NCI-H1105 (cell line): ENCODE results near the gene CD46.
"Not testable (repeated sequence)": the region's sequence is repeated elsewhere in the genome, so short reads cannot be mapped to it uniquely, and the experiment has no call there.

ENCODE experiments used
- DNase-seq: peaks from one replicate; lab custom pipeline; 2025; lab: John Stamatoyannopoulos, UW

The CD46 gene

DNA sequence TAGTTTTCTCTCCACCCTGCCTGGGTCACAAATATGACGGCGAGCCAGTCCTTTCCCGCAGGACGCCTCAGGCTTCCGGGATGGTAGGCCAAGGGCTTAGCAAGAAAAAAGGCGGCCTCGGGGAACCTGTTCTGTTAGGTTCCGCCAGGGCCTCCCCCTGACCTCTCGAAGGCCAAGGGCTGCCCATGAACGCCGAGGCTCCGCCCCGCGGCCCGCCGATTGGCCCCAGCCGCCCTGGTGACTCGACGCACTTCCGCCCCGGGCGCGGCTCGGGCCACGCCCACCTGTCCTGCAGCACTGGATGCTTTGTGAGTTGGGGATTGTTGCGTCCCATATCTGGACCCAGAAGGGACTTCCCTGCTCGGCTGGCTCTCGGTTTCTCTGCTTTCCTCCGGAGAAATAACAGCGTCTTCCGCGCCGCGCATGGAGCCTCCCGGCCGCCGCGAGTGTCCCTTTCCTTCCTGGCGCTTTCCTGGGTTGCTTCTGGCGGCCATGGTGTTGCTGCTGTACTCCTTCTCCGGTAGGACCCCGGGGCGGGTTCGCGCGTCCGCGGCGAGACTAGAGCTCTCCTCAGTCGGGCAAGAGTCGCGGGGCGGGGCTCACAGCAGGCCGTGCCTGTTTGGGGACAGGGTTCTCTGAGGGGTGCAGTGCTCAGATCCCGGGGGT lies at the start of gene CD46:
Gene CD46 (plus strand): TSS at position 265 of the 666 bp plus-strand sequence. CDS start 159 bp downstream, at position 424.
- peak; percentile 93 for DNase-seq

DNA sequence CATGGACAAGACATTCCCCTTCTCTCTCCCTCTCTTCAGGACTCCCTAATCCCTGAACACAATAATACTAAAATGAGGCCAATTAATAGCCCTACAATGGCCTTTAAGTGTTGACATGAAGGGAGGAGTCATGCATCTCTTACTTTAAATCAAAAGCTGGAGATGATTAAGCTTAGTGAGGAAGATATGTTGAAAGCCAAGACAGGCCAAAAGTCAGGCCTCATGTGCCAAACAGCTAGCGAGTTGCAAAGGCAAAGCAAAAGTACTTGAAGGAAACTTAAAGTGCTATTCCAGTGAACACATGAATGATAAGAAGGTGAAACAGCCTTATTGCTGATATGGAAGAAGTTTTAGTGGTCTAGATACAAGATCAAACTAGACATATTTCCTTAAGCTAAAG lies 49.5 kb upstream of the CD46 start:
- no peak for DNase-seq

DNA sequence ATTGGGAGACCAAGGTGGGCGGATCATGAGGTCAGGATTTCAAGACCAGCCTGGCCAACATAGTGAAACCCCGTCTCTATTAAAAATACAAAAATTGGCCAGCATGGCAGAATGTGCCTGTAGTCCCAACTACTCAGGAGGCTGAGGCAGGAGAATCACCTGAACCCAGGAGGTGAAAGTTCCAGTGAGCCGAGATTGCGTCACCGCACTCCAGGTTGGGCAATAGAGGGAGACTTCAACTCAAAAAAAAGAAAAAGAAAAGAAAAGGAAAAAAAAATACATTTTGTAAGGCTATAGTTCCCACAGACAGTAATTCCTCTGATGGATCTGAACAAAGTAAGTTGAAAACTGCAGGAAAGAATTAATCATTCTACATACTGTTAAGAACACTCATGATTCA lies 48.1 kb upstream of the CD46 start:
- no peak for DNase-seq

DNA sequence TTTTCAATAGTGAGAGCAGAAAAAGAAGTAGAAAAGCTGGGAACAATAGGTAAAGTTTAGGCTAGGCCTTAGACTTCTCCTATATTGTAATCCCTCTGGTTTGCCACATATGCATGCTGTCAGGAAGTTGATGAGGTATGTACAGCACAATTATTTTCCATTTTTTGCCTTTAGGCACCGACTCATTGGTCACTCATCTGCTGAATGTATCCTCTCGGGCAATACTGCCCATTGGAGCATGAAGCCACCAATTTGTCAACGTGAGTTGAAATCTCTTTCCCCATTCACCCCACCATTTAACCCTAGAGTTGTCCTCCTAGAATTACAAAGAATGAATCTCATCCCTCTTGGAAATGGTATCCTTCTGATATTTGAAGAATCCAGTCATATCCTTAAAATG lies 43.9 kb upstream of the CD46 start:
- DNase-seq, result not testable (repeated sequence)

DNA sequence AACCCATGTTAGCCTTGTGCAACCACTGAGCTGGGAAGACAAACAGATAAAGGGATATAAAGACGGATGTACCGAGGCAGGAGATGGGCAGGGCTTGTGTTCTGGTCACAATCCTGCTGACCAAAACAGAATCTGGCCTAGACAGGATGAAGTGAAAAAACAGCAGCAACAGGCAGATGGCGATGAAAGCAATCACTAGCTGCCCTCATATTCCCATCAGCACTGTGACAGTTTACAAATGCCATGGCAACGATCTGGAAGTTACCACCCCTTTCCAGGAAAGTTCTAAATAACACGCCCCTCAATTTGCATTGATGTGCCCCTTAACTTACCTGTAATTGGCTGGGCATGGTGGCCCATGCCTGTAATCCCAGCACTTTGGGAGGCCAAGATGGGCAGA lies 40.6 kb upstream of the CD46 start:
- no peak for DNase-seq

DNA sequence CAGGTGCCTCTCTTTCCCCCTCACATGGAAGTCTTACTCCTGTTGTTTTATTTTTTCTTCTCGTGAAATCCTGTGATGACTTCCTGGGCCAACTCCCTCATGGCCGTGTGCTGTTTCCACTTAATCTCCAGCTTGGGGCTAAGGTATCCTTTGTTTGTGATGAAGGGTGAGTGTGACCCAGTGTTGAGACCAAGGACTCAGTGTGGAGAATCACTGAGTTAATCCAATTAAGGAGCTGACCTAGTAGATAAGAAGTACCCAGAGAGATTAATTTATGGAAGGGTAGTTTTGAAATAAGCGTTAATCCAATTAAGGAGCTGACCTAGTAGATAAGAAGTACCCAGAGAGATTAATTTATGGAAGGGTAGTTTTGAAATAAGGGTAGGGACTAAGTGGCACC lies 39.2 kb upstream of the CD46 start:
- DNase-seq, result not testable (repeated sequence)

DNA sequence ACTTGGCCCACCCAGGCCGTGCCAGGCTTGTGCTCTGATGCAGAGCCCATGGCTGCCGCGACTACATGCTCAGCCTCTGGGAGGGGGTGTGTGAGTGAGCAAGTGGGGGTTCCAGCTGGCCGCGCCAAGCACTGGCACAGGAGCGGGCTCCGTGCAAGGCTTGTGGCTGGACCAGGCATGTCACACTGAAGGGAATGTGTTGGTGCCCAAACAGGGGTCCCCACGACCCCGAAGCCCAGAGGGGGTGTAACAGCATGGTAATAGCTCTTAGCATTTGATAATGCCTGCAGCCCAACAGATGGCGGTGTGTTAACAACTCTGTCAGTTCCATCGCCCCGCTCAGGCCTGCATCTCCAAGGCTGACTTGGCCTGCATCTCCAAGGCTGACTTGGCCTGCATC lies 38.3 kb upstream of the CD46 start:
- no peak for DNase-seq

DNA sequence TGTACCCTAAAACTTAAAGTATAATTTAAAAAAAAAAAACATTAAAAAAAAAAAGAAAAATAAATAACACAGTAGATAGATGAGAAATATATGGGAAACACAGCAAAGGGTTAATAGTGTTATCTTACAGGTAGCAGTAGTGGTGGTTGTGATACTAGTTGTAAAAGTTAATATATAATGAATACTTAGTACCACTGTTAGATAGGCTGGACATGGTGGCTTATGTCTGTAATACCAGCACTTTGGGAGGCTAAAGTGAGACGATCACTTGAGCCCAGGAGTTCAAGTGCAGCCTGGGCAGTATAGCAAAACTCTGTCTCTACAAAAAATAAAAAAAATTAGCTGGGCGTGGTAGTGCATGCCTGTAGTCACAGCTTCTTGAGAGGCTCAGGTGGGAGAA lies 32.6 kb upstream of the CD46 start:
- no peak for DNase-seq

DNA sequence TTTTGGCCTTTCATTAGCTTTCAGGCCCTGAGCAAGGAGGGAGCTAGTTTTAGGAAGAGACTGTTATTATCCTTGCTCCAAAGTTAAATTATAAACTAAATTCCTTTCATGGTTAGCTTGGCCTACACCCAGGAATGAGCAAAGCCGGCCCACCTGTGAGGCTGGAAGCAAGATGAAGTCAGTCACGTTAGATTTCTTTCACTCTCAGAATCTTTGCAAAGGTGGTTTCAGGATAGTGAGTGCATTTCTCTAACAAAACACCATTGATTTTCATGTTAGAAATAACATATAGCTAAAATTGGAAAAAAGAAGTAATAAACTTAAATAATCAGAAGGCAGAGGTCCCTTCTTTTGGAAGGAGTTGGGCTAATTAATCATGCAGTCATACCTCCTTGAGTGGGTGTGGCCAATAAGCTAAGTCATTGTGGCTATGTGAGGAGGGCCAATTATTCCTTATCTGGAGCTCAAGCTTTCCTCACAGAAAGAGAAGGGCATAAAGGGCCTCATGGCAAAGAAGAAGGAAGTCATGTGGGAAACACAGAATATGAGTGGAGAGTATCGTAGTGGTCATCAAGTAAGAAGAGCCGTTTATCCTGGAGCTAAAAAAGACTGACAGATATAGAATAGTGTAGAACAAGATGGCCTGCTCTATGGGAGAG lies 23.5 kb upstream of the CD46 start:
- DNase-seq, result not testable (repeated sequence)

DNA sequence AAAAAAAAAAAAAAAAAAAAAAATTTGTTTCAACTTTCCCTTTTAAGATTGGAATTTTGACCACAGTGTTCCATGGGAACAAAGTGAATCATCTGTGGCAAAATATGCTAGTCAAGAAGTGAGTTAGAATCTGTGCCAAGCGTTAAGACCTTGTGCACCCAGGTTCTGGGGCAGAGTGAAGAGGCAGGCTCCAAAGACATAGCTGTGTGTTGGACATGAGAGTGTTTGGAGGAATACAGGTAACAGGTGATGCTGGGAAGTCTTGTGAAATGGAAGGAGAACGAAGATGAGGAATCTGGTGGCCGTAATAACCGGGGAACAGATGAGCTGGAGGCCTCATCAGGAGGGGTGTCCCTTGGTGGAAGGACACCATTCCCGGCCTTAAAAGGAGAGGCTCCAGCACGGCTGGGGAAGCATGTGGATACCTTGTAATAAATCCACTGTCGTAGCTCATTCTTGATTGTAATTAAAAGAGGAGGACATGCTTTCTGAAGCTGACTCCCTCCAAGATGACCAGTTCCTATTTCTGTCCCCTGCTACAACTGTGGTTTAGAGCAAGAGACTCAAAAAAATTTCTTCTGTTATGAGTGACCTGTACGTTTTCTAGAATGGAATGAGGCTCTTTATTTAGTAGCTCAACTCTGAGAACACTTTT lies 14.2 kb upstream of the CD46 start:
- not testable (repeated sequence) for DNase-seq

DNA sequence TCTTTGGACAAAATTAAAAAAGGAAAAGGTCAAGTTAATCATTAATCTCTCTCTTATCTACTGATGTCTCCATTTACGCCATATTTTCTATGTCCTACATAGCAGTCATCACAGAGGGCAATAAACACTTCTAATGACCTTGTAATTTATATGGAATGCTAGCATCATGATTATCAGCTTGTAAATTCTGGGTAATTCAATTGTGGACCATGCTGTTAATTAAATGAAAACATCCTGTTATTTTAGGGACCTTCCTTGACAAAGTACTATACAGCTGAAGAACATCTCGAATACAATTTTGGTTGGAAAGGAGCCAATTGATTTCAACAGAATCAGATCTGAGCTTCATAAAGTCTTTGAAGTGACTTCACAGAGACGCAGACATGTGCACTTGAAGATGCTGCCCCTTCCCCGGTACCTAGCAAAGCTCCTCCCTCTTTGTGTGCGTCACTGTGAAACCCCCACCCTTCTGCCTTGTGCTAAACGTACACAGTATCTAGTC lies 13.6 kb upstream of the CD46 start:
- DNase-seq, result not testable (repeated sequence)

DNA sequence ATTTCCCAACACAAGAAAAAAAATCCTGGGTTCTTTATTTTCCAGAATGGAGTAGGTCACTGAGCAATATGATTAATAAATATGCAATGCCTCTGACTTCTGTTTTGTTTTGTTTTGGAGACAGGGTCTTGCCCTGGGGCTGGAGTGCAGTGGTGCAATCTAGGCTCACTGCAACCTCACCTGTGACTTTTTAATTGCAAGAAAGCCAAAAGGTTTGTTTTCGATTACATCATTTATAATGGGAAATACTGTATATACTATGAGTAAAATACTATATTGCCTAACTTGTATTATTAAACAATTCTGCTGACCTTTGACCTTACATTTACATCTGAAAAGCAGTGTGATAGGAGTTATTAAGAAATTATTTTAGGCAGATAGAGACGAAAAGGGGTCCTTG lies 11.6 kb upstream of the CD46 start:
- no peak for DNase-seq

DNA sequence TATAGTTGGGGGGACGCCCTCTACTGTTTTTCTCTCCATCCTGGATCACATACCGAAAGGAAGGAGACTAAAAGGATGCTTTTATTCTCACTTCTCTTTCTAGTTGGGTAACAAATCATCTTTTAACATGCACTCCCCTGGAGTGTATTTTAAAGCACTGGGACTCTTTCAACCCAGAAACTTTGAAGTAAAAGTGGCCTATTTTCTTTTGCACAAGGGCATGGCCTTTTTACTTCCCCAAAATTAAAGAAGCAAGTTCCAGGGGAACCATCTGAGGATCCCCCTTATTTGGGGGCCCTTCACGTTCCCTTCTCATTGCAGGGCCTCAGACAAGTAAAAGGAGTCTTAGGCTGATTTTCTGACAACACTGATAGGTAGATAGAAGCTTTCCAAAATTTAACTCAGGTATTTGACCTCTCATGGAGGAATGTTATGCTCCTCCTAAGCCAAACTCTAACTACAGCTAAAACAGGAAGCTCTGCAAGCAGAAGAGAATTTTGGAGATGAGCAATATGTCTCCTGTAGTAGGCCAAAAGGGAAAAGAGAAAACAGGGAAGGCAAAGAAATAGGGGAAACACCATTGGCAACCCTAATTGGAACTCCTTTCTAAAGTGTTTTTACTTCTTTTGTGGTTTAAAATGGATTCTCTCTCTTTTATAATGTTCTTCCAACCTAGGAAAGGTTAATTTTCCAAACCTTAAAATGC lies 8.9 kb upstream of the CD46 start:
- no peak for DNase-seq

DNA sequence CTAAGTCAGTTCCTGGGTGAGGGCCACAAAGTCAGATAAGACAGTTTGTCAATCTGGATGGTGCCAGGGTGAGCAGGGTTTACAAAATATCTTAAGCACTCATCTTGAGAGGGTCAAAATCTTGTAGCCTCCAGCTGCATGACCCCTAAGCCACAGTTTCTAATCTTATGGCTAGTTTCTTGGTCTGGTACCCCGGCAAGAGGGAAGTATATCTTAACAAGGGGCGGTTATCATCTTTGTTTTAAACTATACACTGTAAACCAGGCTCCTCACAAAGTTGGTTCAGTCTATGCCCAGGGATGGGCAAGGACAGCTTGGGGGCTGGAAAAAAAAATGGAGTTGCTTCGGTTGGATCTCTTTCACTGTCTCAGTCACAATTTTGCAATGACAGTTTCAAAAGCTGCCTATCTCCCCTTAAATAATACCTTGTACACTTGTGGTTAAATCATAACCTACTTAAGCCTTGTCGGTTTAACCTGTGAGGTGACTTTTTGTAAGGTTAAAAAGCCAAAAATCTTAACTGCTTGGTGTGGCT lies 7.8 kb upstream of the CD46 start:
- DNase-seq, result no peak

DNA sequence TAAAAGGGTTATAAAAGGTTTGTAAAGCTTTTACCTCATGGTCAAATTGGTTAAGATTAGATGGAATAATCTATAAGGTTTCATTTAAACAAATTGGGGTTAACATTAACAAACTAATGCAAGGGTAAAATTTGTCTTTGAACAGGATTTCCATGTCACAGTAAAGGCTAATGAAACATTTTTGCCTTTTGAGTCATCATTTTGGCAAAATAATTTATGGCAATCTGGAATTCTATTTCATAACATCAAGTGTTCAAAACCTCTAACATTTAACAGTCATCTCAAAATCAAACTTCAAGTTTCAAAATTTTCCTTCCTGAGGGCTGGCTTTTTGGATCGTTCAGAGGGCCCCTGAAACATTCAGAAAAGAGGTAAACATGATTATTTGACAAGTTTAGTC lies 6.6 kb upstream of the CD46 start:
- no peak for DNase-seq

DNA sequence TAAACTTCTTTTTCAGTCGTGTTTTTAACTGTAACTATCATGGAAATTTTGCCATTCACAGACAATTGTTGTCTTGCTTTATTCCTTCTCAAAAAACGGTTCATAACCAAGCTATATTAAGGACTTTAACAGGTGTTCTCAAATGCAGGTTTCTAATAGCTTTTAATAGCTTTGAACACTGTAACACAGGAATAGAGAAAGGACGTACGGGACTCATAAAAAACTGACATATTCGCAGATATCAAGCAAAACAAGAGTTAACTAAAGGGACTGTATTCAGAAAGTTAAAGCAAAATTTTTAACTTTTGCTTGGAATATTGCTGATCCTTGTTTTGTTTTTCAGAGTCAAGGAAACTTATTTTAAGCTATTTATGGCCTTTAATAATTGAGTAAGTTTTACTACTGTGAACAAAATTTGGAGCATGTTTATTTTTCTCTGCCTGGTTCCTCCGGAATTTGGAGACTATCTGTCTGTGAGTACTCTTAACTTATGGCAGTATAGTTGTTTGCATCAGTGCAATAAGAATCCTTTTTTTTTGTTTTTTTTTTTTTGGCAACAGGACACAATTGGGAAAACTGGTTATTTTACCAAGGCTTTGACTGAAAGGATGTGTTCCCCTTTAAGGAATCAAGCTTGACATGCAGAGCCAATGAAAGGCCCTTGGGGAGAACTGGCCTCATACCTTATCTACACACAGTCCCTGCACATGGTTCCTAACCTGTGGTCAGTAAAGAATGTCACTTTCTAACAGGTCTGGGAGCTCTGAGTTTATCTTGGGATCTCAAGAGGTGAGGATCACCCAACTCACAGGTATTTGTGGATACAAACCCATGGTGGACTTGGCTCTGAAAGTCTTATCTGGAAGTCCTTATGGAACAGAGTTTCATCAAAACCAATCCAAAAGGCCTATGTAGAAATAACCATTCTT lies 5.8 kb upstream of the CD46 start:
- DNase-seq, result no peak

DNA sequence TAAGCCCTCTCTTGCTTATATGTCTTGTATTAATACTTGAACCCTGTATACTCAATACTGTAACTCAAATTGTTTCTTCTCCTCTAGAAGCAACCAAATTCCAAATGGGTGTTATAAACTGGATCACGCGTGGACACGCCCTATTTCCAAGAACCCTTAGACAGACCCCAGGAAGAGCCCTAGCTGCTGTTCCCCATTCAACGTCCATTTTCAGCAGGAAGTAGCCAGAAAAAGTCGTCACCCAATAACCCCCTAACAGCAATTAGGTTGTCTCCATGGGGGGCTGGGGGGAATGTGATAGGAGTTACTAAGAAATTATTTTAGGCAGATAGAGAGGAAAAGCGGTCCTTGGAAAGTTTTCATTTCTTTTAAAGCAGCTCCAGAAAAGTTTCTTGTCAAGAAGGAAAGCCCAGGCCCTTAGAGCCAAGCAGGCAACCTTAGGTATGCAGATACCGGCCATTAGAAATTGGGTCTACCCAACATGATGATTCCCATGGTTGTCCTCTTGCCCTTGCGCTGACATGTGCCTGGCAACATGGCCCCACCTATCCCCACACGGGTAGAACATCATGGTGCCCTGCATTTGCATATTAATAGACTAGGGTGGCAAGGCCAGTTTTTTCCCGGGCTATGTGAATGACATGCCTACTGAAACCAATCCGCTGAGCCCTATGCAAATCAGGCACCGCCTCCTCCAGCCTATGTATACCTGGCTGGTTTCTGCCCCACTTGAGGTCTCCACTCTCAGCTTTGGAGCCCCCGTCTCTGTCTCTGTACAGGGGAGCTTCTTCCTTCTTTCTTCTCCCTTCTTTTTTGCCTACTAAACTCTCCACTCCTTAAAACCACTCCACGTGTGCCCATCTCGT lies 4.0 kb upstream of the CD46 start:
- DNase-seq, result no peak

DNA sequence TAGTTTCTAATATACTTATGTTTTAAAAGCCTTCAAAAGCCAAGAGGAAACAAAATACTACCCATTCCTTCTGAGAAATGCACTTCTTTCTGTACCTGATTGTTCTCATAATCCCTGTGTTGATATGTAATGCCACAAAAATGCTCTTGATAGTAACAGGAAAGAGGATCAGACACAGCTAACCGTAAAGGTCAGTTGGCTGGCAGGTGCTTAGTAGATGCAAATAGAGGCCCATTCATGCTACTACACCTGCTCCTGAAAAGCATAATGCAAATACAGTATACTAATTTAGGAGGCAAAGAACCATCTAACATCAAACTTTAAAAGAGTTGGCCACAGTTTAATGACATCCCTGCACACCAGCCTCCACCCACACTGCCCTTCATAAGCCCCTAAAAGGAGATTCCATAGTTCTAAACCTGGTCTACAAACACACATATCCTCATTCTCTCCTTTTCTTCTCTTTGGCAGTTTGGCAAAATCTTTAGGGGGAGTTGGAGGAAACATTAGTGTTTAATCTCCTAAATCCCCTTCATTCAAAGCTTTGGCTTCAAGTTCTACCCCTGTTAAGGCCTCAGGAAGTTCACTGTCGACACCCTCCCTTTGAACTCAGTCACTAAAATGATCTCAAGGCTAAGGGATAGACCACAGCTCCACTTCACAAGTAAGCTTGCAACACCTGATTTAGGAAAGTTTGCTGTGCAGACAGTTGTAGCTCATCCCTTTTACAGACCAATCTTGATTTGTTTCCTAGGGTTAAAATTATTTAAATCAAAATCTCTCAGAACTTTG lies 2.9 kb upstream of the CD46 start:
- no peak for DNase-seq

DNA sequence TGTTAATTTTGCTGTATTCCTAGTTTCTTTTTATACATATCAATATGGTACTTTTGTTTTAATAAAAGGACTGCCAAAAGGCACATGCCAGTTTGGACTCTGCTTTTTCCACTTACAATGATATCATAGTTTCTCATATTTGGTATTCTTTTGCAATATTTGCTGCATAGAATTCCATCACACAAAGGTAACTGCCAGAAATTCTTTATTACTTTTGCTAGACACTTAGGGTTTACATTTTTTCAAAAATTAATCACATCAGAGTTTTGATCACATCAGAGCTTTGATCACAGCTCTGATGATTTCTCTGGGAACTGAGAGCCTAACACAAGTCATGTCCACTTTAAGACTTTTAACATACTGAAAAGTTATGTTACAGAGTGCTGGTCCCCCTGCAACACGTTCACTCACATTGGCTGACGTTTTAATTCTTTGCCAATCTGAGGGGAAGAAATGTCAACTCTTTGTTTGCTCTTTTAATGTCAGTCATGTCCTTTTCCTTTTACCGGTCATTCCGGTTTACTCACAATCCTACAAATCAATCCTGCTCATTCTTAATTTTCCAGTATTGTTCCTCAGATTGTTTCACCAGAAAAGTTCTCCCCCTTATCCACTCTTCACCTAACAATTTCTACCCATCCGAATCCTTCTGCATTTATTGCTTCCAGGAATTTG lies 1.1 kb upstream of the CD46 start:
- DNase-seq, result no peak
